Rectal smooth muscle tissue (tissue), 1 donor: Measurements from ENCODE around the gene NKD1.

Source experiments
- H3K27ac ChIP-seq: one replicate; pipeline ENCODE4 v1.7.0; 2013; ENCODE audit warnings: low read depth, low read length, inconsistent platforms
- H3K27me3 ChIP-seq: one replicate; pipeline ENCODE4 v1.7.0; 2013; ENCODE audit warnings: low read length; ENCODE audit not compliant: control insufficient read depth, insufficient read depth
- H3K36me3 ChIP-seq: one replicate; pipeline ENCODE4 v1.7.0; 2013; ENCODE audit warnings: low read length; ENCODE audit not compliant: control insufficient read depth, insufficient read depth
- H3K4me1 ChIP-seq: one replicate; pipeline ENCODE4 v1.7.0; 2013; ENCODE audit warnings: low read length; ENCODE audit not compliant: control insufficient read depth, insufficient read depth
- H3K4me3 ChIP-seq: one replicate; pipeline ENCODE4 v1.7.0; 2013; ENCODE audit warnings: low read length
- H3K9ac ChIP-seq: one replicate; pipeline ENCODE4 v1.7.0; 2013; ENCODE audit warnings: low read length

NKD1 gene

DNA sequence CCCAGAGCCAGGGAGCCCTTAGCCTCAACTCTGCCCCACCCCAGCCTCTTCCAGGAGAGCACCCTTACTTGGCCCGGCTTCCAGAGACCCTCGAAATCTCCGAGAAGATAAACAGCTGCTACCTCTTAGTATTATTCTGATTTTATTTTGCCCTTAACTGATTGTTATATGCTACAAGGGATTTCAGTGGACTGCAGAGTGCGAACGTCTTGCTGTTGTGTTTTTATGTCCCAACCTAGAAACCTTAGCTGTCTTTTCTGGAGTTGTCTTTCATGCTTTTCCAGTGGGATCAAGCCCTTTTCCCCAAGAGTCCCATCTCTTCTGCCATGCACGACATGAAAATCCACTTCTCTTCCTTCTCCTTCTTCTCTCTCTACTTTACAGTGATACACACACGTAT is 85.9 kb downstream of the NKD1 start:
- Histone ChIP-seq H3K4me3 (no peak overlapping the region), H3K27ac (no peak overlapping the region), H3K4me1 (no peaks in the 10 kb centered on the region), H3K27me3 (no peaks in the 10 kb centered on the region), H3K36me3 (no peaks in the 10 kb centered on the region), H3K9ac (no peak overlapping the region)

DNA sequence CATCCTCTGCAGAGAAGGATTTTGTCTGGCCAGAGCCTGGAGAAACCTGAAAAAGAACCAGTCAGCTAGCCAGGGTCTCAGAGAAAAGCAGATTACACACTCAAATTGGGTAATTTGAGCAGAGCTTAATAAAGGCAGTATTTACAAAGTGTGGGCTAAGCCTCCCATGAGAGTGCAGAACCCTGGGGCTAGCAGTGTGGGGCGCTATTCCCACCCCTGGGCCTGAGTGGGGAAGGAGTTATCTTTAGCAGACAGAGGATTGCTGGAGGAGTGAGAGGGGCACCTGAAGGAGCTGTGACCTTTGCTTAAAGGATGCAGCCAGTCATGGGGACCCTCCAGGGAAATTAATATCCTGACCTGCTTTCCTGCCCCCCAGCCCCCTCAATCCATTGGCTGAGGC is 86.8 kb downstream of the NKD1 start:
- Histone ChIP-seq H3K27me3 (no peaks in the 10 kb centered on the region), H3K4me3 (no peak overlapping the region)

DNA sequence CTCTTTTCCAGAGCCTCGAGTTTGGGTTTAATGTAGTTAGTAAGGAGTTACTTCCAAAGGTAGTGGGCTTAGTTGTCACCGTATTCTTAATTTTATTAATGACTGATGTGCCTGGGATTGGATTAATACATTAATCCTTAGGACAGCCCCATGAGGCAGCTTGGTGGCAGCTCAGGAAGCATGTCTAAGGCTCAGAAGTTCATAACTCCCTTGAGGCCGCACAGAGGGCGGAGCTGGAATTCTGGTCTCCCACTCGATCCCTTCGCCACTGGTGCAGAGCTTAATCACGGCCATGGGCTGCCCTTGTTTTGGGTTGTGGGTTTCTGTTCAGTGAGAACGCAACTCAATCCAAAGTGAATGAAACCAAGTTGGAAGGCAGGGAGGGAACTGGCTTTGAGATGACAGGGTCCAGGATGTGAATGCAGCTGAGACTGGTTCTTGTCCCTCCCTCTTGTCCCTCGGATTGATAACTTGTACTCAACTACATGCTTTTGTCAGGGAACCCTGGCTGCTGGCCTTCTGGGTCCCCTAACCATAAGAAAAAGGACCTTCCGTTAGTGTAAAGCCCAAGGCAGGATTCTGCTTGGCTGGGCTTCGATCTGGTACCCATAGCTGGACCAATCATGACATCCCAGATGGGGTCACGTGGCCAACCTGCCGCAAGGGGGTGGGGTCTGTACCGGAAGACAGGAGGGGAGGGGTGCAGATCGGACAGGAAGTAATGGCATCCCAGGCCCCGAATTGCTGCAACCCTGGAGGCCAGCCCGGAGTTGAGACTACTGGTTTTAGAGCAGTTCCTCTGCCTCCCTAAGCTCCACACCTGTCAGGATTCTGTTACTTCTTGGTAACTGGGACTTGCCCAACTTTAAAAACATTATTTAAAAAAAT is 87.6 kb downstream of the NKD1 start:
- Histone ChIP-seq H3K27ac (no peak overlapping the region), H3K4me3 (no peak overlapping the region), H3K4me1 (no peaks in the 10 kb centered on the region), H3K36me3 (no peaks in the 10 kb centered on the region), H3K27me3 (no peaks in the 10 kb centered on the region), H3K9ac (no peak overlapping the region)

More for the DNA sequence above, 86.8 kb downstream of the NKD1 start:
- no peak overlapping the region for H3K27ac ChIP-seq
- no peaks in the 10 kb centered on the region for H3K36me3 ChIP-seq
- no peak overlapping the region for H3K9ac ChIP-seq
- no peaks in the 10 kb centered on the region for H3K4me1 ChIP-seq

DNA sequence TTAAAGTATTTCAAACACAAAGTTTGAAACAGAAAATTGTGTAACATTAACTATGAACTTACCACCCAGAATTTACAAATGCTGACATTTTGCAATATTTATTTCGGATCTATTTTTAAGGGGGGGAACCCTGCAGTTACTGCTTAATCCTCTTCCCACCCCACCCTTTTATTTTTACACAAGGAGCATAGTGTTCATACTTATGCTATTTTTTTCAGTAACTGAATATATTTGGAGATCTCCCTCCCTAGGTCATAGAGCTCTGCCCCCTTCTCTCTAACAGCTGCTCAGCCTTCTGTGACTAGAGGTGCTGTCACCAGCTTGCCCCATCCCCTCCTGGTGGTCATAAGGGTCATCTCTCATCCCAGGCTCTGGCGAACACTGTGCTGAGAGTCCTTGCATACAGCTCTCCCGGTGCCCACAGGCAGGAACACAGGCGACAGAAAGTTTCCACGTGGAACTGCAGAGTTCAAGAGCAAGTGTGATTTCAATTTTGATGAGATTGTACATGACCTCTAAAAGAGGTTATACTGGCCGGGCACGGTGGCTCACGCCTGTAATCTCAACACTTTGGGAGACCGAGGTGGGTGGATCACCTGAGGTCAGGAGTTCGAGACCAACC is 88.7 kb downstream of the NKD1 start:
- Histone ChIP-seq H3K4me3 (no peak overlapping the region), H3K27me3 (no peaks in the 10 kb centered on the region), H3K9ac (no peak overlapping the region), H3K27ac (no peak overlapping the region), H3K36me3 (no peaks in the 10 kb centered on the region), H3K4me1 (no peaks in the 10 kb centered on the region)

DNA sequence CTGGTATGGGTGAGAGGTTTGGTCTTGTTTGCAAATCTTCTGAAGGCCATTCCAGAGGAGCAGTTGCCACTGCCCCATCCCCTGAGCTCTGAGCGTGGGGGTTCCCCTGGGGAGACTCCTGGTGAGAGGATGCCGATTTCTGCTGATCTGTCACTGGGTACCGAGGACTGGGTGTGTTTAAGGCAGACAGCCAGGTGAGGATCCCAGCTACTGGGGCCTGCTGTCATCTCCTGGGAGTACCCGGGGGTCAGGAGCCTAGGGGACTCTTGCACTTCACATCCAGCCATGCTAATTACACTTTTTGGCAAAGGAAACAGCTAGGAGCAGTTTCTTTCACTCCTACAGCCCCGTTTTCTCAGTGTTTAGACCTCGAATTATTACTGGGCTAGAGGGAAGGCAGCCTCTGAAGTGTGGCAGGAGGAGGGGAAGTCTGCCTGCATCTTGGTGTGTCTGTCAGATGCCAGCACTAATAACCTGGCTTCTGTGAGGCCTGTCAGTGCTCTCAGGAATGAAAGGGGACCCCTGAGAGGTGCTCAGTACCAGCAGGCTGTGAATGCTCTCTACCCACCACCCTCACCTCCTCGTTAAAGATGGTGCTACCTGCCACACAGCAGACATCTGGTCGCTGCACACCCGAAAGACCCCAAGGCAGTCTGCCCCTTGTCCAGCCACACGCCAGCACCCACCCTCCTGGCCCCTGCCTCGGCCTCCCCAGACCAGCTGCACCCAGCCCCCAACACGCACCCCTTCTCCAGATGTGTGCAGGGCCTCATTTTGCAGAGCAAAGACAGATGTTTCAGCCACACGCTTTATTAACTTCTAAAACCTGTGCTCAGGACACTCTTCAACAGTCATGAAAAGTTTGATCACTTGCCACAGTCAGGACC is 89.8 kb downstream of the NKD1 start:
- no peak overlapping the region for H3K4me3 ChIP-seq
- H3K4me1 ChIP-seq = no peaks in the 10 kb centered on the region
- H3K27ac ChIP-seq = no peak overlapping the region
- H3K9ac ChIP-seq = no peak overlapping the region
- H3K27me3 ChIP-seq = no peaks in the 10 kb centered on the region
- H3K36me3 ChIP-seq = no peaks in the 10 kb centered on the region

DNA sequence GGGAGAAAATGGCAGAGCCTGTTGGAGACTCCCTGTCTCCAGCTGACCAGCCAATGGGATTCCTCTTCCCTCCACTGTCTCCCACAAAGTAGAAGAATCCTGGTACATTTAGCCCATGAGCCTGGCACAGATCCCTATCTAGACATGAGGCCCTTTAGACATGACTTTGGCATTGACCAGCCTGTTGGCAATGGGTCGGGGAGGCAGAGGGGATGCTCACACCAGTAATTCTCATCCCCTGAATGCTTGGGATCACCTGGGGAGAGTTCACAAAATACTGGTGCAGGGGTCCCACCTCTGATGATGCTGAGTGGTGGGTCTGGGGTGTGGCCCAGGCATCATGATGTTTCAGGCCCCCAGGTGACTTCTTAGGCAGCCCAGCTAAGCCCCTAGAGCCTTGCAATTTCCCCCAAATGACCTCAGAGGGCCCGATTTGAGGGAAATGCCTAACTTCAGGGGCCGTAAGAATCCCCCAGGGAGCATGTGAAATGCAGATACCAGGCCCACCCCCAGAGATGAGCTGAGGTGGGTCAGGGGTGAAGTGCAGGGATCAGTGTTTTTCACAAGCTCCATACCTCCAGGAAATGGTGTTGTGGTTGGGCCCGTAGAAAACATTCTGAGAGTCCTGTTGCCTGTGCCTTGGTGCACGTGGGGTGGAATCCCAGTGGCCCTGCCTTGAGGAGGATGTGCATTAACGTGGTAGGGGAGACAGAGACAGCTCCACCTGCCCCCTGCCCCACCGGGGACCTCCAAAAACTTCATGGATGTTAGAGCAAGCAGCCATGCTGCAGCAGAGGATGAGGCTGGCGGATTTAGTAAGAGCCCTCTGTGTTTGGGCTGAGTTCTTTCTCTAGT is 90.8 kb downstream of the NKD1 start:
- Histone ChIP-seq H3K4me3 (no peak overlapping the region), H3K4me1 (no peaks in the 10 kb centered on the region), H3K27ac (no peak overlapping the region), H3K36me3 (no peaks in the 10 kb centered on the region), H3K9ac (no peak overlapping the region), H3K27me3 (no peaks in the 10 kb centered on the region)

DNA sequence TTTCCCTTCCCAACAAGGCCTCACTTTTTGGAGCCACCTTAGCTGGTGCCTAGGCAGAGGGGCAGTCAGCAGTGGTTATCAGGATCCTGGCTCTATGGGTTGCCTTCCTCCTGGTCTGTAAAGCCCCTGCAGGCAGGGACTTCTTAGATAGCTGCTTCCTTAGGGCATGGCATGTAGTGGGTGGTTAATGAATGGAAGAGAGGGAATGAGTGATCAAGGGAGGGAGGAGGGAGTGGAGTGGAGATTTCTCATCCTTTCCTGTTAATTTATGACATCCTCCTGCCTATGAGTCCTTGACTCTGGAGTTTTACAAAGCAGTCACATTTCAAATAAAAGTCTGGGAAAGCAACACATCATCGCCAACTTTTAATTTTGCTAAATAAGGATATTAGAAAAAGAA is 92.2 kb downstream of the NKD1 start:
- H3K4me3 ChIP-seq = no peak overlapping the region
- H3K36me3 ChIP-seq = no peaks in the 10 kb centered on the region
- H3K9ac ChIP-seq = no peak overlapping the region
- no peaks in the 10 kb centered on the region for H3K27me3 ChIP-seq
- H3K27ac ChIP-seq = no peak overlapping the region
- H3K4me1 ChIP-seq = no peaks in the 10 kb centered on the region

DNA sequence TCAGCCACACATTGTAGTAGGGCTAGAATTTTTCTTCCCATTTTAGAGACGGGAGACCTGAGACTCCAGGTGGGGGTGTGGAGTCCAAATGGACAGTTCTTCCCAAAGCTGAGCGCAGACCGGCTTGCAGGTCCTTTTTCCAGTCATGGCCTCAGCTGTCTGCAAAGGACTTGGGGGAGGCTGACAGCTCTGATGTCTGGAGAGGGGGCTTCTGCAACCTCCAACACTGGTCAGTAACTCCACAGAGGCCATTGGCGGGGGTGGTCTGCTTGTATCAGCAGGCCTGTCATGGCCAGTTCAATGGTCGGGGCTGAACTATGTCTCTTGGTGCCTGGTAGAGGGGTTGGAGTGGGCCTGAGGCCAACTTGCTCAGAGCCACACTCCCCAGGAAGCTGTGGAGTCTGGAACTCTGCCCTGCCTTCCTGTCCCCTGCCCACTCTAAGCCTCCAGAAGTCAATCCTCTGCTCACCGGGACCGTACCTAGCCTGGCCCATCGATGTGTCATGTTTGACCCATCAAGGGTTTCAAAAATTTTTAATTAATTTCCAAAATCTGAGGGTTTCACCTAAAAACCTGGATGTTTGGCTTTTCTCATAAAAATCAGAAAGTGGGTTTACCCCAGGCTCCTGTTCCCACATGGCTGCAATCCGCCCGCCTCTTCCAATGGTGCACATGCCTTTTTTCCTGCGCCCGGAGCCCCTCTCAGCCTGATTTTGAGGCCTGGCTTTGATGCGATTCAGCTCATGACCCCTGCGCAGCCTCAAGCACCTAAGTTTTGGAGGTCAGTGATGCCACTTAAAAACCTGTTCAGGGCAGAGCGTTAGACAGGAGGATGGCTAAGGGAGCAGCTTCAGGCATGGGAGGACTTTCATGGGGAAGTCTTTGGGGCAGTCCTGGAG is 93.0 kb downstream of the NKD1 start:
- no peaks in the 10 kb centered on the region for H3K4me1 ChIP-seq
- H3K36me3 ChIP-seq = no peaks in the 10 kb centered on the region
- no peaks in the 10 kb centered on the region for H3K27me3 ChIP-seq
- H3K4me3 ChIP-seq = no peak overlapping the region
- H3K9ac ChIP-seq = no peak overlapping the region
- H3K27ac ChIP-seq = no peak overlapping the region

DNA sequence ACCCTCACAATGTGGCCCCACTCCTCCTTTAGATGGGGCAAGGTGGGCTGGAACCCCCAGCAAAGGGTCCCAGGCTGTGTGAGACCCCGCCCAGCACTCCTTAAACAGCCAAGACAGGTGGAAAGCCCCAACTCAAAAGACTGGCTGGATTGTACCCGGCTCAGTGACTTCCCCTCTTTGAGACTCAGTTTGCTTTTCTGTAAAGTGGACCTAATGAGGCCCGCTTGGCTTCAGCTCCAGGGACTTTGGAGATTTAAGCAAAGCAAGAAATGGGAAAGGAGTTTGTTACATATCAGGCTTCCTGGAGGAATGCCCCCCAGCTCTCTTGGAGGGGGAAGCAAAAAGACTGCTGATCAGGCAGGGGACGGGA is 93.6 kb downstream of the NKD1 start:
- Histone ChIP-seq H3K27me3 (no peaks in the 10 kb centered on the region), H3K4me1 (no peaks in the 10 kb centered on the region), H3K27ac (no peak overlapping the region), H3K9ac (no peak overlapping the region), H3K36me3 (no peaks in the 10 kb centered on the region), H3K4me3 (no peak overlapping the region)

DNA sequence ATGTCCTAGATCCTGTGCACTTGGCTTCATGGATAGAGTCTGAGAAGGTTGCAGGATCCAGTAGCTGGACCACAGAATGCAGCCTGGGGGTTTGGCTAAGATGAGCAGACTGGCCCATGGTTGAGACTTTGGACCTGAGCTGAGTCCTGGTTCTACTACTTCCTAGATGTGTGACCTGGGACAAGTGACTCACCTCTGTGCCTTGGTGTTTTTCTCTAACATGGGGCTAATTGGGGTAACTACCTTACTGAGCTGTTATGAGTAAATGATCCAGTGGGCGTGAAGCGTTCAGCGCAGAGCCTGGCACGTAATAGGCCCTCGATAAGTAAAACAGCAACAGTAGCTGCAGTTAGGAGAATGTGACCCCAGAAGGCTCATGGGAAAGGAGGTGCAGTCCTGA is 94.2 kb downstream of the NKD1 start:
- H3K4me1 ChIP-seq = no peaks in the 10 kb centered on the region
- no peak overlapping the region for H3K9ac ChIP-seq
- no peaks in the 10 kb centered on the region for H3K27me3 ChIP-seq
- H3K36me3 ChIP-seq = no peaks in the 10 kb centered on the region
- H3K4me3 ChIP-seq = no peak overlapping the region
- H3K27ac ChIP-seq = no peak overlapping the region

DNA sequence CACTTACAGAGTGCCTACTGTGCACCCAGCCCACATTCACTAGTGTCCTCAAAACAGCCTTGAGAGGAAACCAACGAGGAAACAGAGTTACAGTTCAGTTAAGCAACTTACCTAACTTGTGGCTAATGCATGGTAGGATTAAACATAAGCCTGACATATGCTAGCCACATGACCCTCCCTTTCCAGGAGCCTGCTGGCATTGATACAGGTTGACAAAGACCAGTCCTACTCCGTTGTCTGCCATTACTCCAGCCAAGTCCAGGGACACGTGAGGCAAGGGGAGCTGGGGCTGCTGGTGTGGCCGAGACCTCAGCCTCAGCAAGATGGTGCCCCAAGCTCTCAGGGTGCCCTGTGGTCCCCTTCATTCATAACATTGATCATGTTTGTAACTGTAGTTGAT is 95.0 kb downstream of the NKD1 start:
- Histone ChIP-seq H3K4me1 (no peaks in the 10 kb centered on the region), H3K27ac (no peak overlapping the region), H3K9ac (no peak overlapping the region), H3K4me3 (no peak overlapping the region), H3K27me3 (no peaks in the 10 kb centered on the region), H3K36me3 (peaks cover 2% of the 10 kb centered on the region)
